Heart right ventricle (tissue), 16 donors: ENCODE results near the gene PRDM16. TPM values are rescaled to one million over a fixed set of nuclear protein-coding genes. Genes with fewer than 3 reads are reported as not detected.

ENCODE experiments used
- ATAC-seq, 8 donors: fragments of 200-7000 bp; cut with Tn5 transposase; one replicate each; pipeline ENCODE4 v1.9.1; 2020; ENCODE audit warnings: mild to moderate bottlenecking in 8 of 8, moderate library complexity in 8 of 8, moderate number of reproducible peaks in 1 of 8
- DNase-seq, 2 donors: peaks; one replicate each; pipeline ENCODE4 v3.0.0-alpha.2; 2020
- H3K27ac ChIP-seq, 10 donors: fragments of 200-600 bp; sonication (generic) in 2 of 10; one replicate each; pipeline versions ENCODE4 v1.5.0 to v1.8.0; 2020 to 2022; ENCODE audit warnings: mild to moderate bottlenecking in 3 of 10
- H3K27me3 ChIP-seq, 7 donors: fragments of 200-600 bp; one replicate each; pipeline ENCODE4 v1.8.0; 2021 to 2022; ENCODE audit warnings: mild to moderate bottlenecking in 2 of 7
- H3K36me3 ChIP-seq, 9 donors: fragments of 200-600 bp; sonication (generic) in 1 of 9; one replicate each; pipeline versions ENCODE4 v1.5.0 to v1.8.0; 2020 to 2022; ENCODE audit warnings: mild to moderate bottlenecking in 2 of 9
- H3K4me1 ChIP-seq, 9 donors: fragments of 200-600 bp; sonication (generic) in 1 of 9; one replicate each; pipeline versions ENCODE4 v1.5.0 to v1.8.0; 2020 to 2022; ENCODE audit warnings: mild to moderate bottlenecking in 4 of 9
- H3K4me3 ChIP-seq, 10 donors: fragments of 200-600 bp; sonication (generic) in 2 of 10; one replicate each; pipeline versions ENCODE4 v1.5.0 to v1.8.0; 2020 to 2022; ENCODE audit warnings: mild to moderate bottlenecking in 7 of 10, moderate library complexity in 2 of 10
- H3K9me3 ChIP-seq, 11 donors: fragments of 200-600 bp in 10 of 11; sonication (generic) in 2 of 11; one replicate each; pipeline versions ENCODE4 v1.5.0 to v1.8.0; 2013 to 2022; ENCODE audit warnings: mild to moderate bottlenecking in 2 of 11, control low read depth in 1 of 11, moderate library complexity in 1 of 11
- CTCF ChIP-seq, 9 donors: fragments of 200-600 bp; sonication (generic) in 2 of 9; IDR thresholded peaks; one replicate each; pipeline versions ENCODE4 v1.5.0 to v1.8.0; 2021 to 2022; ENCODE audit warnings: antibody characterized with exemption in 9 of 9, mild to moderate bottlenecking in 5 of 9, moderate library complexity in 1 of 9
- WGBS, 2 donors: extraction: QIAGEN DNeasy Blood & Tissue Kit; methylation state at CpG; one replicate each; pipeline ENCODE4 v1.1.7; 2013; ENCODE audit warnings: inconsistent platforms in 1 of 2; 5-methylcytosine and 5-hydroxymethylcytosine counted together
- intact Hi-C, 10 donors: fragments of 100-400 bp; cut with DNase I; formaldehyde crosslinking; loops; one replicate each; pipeline versions ENCODE4 v1.11.1 to v1.14.2; 2022
- polyA plus RNA-seq, 2 donors: library from polyadenylated mRNA; stranded (reverse); fragments of 200-250 nt; gene quantifications; one replicate each; pipeline ENCODE4 v1.2.3, GENCODE V29; 2013
- total RNA-seq, 10 donors: library from RNA; stranded (reverse); fragmentation: NEBNext Ultra II Directional in 3 of 10; extraction: Animal tissue kit (Norgen Biotek cat#: 25700) in 3 of 10; gene quantifications; one replicate each; pipeline versions ENCODE4 v1.2.1 to v1.2.4, GENCODE V29; 2021 to 2023
- donor health status: Arrhythmogenic right ventricular cardiomyopathy.
- donor health status: ischemic (EF 13 %, LVEDD 7.1; RV severe dilation, severe dysfunction).
- donor health status: healthy with polysubstance abuse.
- donor health status: DM: no; HTN: yes; CAD: no.
- donor health status: DM: no; HTN: no; CAD: no.
- donor health status: ischemic (EF 25% LVEDD 6.9; RV normal size, moderate dysfunction).
- donor health status: ischemic (EF 25% LVEDD 5.7; RV mildly dilated, moderate dysfunction).
- donor health status: healthy.
- donor health status: DM: yes; HTN: yes; CAD: no.
- donor health status: Ischemic cardiomyopathy.
- donor health status: ischemic (EF 35%, LVEDD 5.7; RV mildly dilated, moderate dysfunction).
- donor health status: nonischemic (EF 11% LVEDD 7.7; RV severe dilation, severe dysfunction).
- donor health status: DM: yes; HTN: yes; CAD: no.
- donor health status: PGD.
- donor health status: ischemic (EF 29% LVEDD 5.4; RV normal size, mild dysfunction).
- donor health status: nonischemic (EF 23%, LVEDD 6.1; RV moderate dilation, normal function).

The PRDM16 gene
- total and polyA plus RNA-seq, 12 donors = 4.1 to 25.9 (median 14.8) TPM

- DNase-seq (no peak), ATAC-seq (no peak)
- Histone ChIP-seq H3K27me3 (peaks cover 0 to 8% (median 0%) of the 10 kb centered on the region in 7 donors), H3K9me3 (no peaks in the 10 kb centered on the region), H3K4me3 (no peak overlapping the region), H3K36me3 (no peaks in the 10 kb centered on the region), H3K27ac (no peak overlapping the region), H3K4me1 (peaks cover 0 to 4% (median 0%) of the 10 kb centered on the region in 9 donors)
- intact Hi-C loops = no loop called here
- 92 to 93% methylated on average over 17 of the region's 17 CpGs for WGBS, 2 donors
- no peak for TF ChIP-seq CTCF (IDR thresholded peaks at IDR 0.05)
Measured at GRCh38 chr1:3378411-3379208, 309.6 kb downstream of the PRDM16 start.

- intact Hi-C loops = no loop called here
- Histone ChIP-seq H3K27ac (no peak overlapping the region), H3K4me3 (no peak overlapping the region), H3K36me3 (no peaks in the 10 kb centered on the region), H3K4me1 (no peaks in the 10 kb centered on the region), H3K27me3 (peaks cover 0 to 14% (median 0%) of the 10 kb centered on the region in 7 donors), H3K9me3 (no peaks in the 10 kb centered on the region)
- whole genome bisulfite sequencing, 2 donors = 86 to 87% methylated on average over 6 of the region's 6 CpGs
- ATAC-seq = no peak
- no peak for TF ChIP-seq CTCF (IDR thresholded peaks at IDR 0.05)
- no peak for DNase-seq
Measured at GRCh38 chr1:3379934-3380333, 310.9 kb downstream of the PRDM16 start.

- ATAC-seq = no peak
- H3K4me1 ChIP-seq = no peaks in the 10 kb centered on the region
- 85 to 88% methylated on average over 11 of the region's 11 CpGs for whole genome bisulfite sequencing, 2 donors
- no peak for TF ChIP-seq CTCF (IDR thresholded peaks at IDR 0.05)
- H3K9me3 ChIP-seq = no peaks in the 10 kb centered on the region
- DNase-seq = no peak
- intact Hi-C loops = no loop called here
- no peak overlapping the region for H3K27ac ChIP-seq
- peaks cover 0 to 14% (median 0%) of the 10 kb centered on the region in 7 donors for H3K27me3 ChIP-seq
- no peak overlapping the region for H3K4me3 ChIP-seq
- H3K36me3 ChIP-seq = no peaks in the 10 kb centered on the region
Measured at GRCh38 chr1:3380469-3380868, 311.5 kb downstream of the PRDM16 start.

GRCh38 chr1:3381901-3382300 lies 312.9 kb downstream of the PRDM16 start:
- intact Hi-C loops = no loop called here
- H3K4me1 ChIP-seq = no peaks in the 10 kb centered on the region
- H3K9me3 ChIP-seq = no peaks in the 10 kb centered on the region
- H3K36me3 ChIP-seq = peaks cover 0 to 13% (median 0%) of the 10 kb centered on the region in 9 donors
- TF ChIP-seq CTCF (IDR thresholded peaks at IDR 0.05) = no peak
- DNase-seq (no peak), ATAC-seq (no peak)
- no peak overlapping the region for H3K4me3 ChIP-seq
- peaks cover 0 to 18% (median 0%) of the 10 kb centered on the region in 7 donors for H3K27me3 ChIP-seq
- WGBS, 2 donors = 68 to 80% methylated on average over 9 to 10 of the region's 10 CpGs
- no peak overlapping the region for H3K27ac ChIP-seq
